GM12864 (cell line): Measurements from ENCODE around the gene POFUT1.

ENCODE experiments used
- DNase-seq: peaks from one replicate; pipeline ENCODE4 v3.0.0-alpha.2; 2011; ENCODE audit warnings: low read depth
- H3K4me3 ChIP-seq: 2 replicates; pipeline ENCODE4 v1.5.1; 2011; ENCODE audit warnings: mild to moderate bottlenecking, low read depth, low read length, control low read depth
- TF ChIP-seq, protein P1 (sequence below): IDR thresholded peaks from 2 replicates; pipeline ENCODE4 v1.5.1; 2011; ENCODE audit warnings: low read depth, mild to moderate bottlenecking, moderate library complexity, low read length, control low read depth, inconsistent platforms; ENCODE audit errors: missing control alignments

The POFUT1 gene

DNA sequence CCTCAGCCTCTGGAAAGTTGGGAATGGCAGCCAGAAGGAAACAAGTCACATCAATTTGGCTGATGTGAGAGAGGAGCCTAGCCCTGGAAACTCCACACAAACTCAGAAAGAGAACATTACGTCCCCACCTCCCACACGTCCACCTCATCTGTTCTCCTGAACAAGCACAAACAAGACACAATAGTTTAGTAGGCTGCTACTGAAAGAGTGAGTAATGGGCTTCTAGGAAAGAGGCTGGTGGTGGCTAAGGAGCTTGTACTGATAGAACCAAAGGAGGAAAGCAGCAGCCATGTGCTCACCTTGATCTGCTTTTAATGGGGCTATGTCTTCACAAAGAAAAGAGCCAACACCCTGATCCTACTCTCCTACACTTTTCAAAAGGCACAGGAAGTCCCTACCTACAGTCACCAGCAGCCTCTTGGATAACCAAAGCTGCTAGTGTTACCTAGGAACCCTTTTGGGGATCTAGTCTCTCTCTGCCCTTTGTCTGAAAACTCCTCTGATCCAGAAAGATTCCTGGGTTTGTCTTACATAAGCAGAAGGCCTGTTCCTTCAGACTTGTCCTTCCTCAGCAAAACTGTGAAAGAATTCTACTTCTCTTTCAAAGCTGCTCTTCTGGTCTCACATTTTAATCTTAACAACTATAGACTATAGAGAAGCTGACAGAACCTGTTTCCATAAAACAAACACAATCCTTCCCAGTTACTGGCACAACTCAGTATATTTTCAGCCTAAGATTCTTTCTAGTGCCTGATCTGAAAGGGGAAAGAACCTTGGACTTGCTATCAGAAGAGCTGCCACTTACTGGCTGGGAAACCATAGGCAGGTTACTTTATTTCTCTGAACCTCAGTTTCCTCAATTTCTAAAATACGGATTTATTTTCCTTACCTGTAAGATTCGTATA lies 3.2 kb upstream of the POFUT1 start:
- TF ChIP-seq, protein P1, sequence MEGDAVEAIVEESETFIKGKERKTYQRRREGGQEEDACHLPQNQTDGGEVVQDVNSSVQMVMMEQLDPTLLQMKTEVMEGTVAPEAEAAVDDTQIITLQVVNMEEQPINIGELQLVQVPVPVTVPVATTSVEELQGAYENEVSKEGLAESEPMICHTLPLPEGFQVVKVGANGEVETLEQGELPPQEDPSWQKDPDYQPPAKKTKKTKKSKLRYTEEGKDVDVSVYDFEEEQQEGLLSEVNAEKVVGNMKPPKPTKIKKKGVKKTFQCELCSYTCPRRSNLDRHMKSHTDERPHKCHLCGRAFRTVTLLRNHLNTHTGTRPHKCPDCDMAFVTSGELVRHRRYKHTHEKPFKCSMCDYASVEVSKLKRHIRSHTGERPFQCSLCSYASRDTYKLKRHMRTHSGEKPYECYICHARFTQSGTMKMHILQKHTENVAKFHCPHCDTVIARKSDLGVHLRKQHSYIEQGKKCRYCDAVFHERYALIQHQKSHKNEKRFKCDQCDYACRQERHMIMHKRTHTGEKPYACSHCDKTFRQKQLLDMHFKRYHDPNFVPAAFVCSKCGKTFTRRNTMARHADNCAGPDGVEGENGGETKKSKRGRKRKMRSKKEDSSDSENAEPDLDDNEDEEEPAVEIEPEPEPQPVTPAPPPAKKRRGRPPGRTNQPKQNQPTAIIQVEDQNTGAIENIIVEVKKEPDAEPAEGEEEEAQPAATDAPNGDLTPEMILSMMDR: no peak
- no peak for DNase-seq
- no peak overlapping the region; the same call in 1 of the 2 replicates for H3K4me3 ChIP-seq

- no peak for DNase-seq
- TF ChIP-seq, protein P1: no peak
- H3K4me3 ChIP-seq: peak overlapping the region; percentile 70
These were observed 2.4 kb upstream of the POFUT1 start for GRCh38 chr20:32205110-32205842.

GRCh38 chr20:32205843-32206759 lies 1.6 kb upstream of the POFUT1 start:
- peak overlapping the region; percentile 70 for H3K4me3 ChIP-seq
- no peak for DNase-seq
- TF ChIP-seq, protein P1: no peak

- H3K4me3 ChIP-seq: peak overlapping the region; percentile 70
- no peak for DNase-seq
- TF ChIP-seq, protein P1: no peak
These were observed 687 bp upstream of the POFUT1 start for GRCh38 chr20:32206760-32207625.

- DNase-seq: no peak
- TF ChIP-seq, protein P1: no peak
- peak overlapping the region; percentile 70 for H3K4me3 ChIP-seq
These were observed 947 bp downstream of the POFUT1 start for GRCh38 chr20:32208499-32209154.
